GM04503 (cell line): ENCODE data around the gene NTM.
A peak's percentile ranks its signal among the peaks of the same experiment; 100 is the strongest.

Source experiments
- DNase-seq: peaks from one replicate; pipeline ENCODE4 v3.0.0-alpha.2; 2012; ENCODE audit warnings: low read depth

Gene NTM

DNA sequence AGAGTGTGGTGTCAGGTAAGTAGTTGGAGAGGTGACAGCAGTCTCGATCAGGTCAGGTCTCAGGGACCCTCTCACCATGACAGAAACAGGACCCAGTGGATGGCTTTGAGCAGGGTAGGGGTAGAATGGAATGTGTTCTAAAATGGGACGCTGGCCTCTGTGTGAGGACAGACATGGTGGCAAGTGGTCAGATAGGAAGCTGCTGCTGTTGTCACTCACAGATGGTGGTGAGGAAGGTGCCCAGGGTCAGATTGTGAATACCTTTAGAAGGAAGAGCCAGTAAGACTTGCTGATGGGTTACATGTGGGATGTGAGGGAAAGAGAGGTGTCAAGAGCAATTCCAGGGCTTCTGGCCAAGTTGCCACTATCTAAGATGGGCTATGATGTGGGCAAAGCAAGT is 596.3 kb downstream of the NTM start:
- DNase-seq: no peak

GRCh38 chr11:131969261-131969660 is 598.8 kb downstream of the NTM start:
- DNase-seq: no peak

GRCh38 chr11:131973061-131973460 is 602.6 kb downstream of the NTM start:
- DNase-seq: no peak

DNA sequence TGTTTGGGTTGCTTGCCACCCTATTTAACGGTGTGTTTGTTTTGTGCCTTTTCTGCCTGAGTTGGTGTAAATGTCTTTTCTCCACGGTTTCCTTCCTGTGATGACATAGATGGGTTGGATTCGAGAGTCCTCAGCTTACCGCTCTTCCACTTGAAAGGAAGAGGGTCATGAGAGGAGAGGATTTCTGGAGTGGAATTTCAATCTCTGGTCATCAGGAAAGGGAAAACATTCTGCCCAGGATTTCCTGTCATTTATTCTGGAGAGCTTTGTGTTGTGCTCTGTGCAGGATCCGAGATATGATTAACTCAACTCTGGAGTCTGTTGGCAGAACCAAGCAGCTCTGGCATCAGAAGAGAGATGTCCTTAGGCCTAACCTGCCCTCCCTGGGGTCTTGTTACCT is 605.2 kb downstream of the NTM start:
- DNase-seq: no peak

DNA sequence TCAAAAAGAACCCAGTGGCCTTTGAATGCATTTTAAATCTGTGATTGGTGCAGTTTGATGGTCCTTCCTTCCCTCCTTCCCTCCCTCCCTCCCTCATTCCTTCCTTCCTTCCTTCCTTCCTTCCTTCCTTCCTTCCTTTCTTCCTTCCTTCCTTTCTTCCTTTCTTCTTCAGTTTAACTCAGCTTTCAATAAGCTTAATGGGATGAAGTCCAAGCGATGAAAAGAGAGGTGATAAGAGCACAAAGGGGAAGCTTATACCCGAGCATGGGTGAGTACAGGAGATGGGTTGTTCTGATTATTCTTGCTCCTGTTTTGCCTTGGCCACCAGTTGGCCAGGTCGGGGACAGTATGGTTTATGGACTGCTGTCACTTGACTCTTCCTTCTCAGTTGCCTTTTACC is 605.6 kb downstream of the NTM start:
- no peak for DNase-seq

DNA sequence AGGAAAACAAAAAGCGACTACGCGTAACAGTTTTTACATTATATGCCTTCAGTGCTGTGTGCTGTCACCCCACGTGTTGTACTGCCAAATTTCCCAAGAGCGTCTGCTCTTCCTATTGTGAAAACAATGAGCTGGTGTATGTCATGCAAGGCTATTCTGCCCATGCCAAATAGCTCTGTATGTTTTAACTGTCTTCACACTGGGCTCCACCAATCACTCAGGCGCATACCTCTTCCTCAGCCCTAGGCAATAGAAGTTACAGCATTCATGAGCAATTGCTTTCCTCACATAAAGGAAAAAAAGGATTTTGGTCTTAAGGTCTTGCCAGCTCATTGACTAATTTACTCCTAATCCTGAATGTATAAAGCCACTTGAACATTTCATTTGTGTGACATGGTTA is 606.8 kb downstream of the NTM start:
- peak; percentile 39 for DNase-seq

DNA sequence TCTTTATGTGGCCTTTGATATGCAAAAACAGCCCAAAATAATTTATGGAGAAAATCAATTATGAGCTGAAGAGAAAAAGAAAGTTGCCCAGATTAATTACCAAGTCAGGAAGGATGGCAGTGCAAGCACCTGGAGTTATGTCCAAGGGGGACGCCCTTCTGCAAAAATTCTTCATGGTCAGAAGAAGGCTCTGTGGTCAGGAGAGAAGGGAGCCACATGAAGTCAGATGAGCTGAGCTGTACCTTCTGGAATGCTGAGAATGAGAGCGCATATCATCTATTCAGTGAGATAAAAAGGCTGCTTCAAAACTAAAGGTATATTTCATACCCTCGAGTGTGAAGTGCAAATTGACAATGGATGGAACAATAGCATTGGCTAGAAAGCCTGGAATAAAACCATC is 607.4 kb downstream of the NTM start:
- peak; percentile 25 for DNase-seq

DNA sequence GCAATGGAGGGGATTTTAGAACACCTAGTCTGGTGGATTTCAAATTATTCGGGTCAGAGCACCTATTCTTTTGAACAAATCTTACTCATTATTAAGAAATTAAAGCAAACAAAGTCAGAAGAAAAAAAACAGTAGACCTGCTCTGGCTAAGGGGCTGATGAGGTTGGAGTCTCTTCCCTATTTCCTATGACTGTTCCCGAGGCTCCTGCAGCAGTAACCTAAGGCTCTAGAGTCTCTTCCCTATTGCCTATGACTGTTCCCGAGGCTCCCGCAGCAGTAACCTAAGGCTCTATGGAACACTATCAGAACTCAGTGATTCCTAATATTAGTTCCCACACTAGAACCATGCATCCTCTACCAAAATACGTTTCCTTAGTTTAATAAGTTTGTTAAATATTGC is 607.9 kb downstream of the NTM start:
- DNase-seq: no peak

GRCh38 chr11:131979364-131979763 is 608.9 kb downstream of the NTM start:
- no peak for DNase-seq

DNA sequence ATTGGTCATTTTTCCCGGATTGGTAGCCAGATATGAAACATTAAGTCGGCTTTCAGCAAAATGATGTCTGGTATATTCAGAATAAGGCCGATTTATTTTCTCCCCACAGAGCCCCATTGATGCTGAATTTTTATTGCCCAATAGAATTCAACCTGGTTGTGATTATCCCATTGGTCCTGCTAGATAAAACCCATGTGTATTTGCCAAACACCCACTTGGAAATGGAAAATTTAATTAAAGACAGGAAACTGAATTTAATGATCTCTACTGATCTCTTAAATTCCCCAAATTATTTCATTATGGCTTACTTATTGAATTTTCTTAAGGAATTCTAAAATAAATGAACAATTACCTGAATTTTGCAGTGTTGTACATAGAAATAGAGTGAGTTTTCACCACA is 609.8 kb downstream of the NTM start:
- DNase-seq: no peak

DNA sequence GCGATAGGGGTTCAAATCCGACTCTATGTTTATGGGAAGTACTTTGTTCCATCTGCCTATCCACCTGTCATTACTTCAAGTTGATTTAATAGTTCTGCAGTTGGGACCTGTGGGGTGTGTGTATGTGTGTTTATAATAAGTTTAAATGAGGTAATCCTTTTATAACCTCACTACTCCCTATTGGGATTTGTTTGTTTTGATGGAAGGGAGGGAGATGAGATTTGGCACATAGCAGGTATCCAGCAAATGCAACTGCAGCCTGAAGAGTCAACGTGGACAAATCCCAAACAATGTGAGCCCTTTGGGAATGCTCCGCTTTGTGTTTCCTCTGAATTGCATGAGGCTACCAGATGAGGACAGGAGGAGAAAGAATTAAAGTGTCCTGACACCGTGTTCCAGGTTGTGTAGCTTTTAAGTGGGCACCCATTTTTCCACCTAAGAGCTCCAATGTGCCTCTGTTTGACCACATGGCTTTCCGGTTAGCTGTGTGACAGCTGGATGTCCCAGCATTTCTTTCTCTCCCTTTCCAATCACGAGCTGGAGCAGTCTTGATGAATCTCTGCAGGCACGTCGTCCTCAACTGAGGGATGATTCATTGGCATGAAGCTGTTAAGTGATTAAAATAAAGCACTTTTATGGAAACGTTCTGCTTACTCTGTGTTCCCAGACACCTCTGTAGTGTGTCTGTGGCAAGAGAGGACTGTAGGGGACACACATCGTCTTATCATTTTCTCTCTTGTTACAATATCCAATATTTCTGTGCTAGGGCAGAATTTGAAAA is 610.7 kb downstream of the NTM start:
- peak; percentile 17 for DNase-seq

- DNase-seq: no peak
Observed at GRCh38 chr11:131982154-131982553, 611.7 kb downstream of the NTM start.

GRCh38 chr11:131985846-131986301 is 615.5 kb downstream of the NTM start:
- DNase-seq: no peak

- DNase-seq: no peak
Observed at GRCh38 chr11:131987703-131988102, 617.3 kb downstream of the NTM start.

- DNase-seq: no peak
Observed at GRCh38 chr11:131991606-131992005, 621.2 kb downstream of the NTM start.

DNA sequence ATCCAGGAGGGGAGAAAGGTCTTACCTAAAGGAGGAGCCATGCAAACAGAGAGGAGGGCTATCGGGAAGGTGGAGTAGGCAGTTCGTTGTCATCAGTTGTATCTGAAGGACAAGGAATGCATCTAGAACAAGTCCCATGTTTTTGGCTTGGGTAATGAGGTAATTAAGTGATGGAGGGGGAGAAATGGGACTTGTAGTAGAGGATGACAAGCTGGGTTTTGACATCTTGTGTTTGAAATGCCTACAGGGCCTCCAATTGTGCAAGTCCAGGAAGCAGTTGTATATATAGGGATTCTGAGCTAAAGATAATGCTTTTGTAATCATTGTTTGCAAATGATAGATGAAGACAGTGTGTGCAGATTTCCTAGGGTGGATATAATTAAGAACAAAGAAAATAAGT is 622.8 kb downstream of the NTM start:
- DNase-seq: no peak

- DNase-seq: no peak
Observed at GRCh38 chr11:131998020-131998419, 627.6 kb downstream of the NTM start.

DNA sequence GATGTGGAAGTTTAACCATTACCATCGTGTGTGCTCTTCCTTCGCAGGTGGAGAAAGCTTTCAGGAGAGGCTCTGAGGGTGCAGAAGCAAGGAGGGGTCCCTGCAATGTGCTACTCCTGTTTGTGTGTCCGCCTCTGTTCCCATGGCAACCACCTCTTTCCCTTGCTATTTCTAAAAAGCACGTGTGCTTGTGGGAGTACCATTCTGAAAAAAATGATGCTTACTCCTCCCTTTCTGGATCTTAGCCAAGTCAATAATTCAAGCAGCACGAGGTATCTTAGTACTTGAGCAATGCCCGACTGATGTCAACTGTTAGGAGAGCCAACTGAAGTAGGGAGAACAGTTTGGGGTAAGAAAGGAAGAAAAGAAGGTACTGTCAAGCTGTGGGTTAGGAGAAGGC is 628.7 kb downstream of the NTM start:
- DNase-seq: no peak

DNA sequence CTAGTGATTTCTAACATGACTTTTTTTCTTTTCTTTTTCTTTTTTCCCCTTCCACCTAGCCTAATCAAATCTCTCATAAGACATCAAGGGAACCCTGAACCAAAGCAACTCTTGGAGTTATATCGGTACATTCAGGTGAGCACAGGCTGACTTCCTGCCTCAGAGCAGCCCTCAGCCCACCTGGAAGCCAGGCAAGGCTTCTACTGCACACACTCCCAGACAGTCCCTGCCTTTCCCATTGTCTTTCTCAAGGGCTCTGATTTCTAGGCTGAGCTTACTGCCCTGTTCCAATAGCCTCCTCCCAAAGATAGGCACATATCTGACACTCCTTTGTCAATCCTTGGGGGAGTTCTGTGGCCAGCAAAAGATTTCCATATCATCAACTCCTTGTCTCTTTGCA is 629.5 kb downstream of the NTM start:
- DNase-seq: no peak

- DNase-seq: no peak
Observed at GRCh38 chr11:132005887-132006286, 635.5 kb downstream of the NTM start.

GRCh38 chr11:132006884-132007580 is 636.6 kb downstream of the NTM start:
- DNase-seq: no peak

DNA sequence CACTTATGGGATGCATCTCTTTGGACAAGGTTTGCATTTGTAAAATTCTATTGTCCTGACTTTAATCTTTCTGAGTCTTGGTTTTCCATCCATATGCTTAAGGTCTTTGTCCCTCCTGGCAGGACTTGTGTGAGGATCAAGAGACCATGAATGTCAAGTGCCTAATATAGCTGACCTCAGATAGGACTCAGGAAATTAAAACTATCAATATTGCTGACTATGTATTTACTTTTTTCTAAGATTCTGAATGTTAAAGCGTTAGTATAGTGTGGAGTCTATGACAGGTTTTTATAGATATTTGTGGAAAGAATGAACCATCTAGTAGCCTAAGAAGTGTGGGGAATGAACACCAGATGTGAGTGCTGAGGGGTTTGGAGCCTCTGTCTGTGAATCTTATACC is 637.8 kb downstream of the NTM start:
- DNase-seq: no peak

- no peak for DNase-seq
Observed at GRCh38 chr11:132008872-132009271, 638.5 kb downstream of the NTM start.

GRCh38 chr11:132020001-132020400 is 649.6 kb downstream of the NTM start:
- no peak for DNase-seq
